ENCODE data around the gene CD52.

GRCh38 chr1:26318338-26319064 lies 743 bp downstream of the CD52 start:
- TF ChIP-seq CTCF (IDR thresholded peaks at IDR 0.05; ENCODE audit: insufficient read depth, low read length) (no peak), POLR2AphosphoS5 (IDR thresholded peaks at IDR 0.05; ENCODE audit: low read depth) (no peak), REST (IDR thresholded peaks at IDR 0.05; ENCODE audit: insufficient replicate concordance, low read depth) (no peak), SPI1 (IDR thresholded peaks at IDR 0.05; ENCODE audit: borderline replicate concordance, low read depth) (no peak; the same call in 1 of the 2 replicates)
